ENCODE results near the gene HDAC9.

- TF ChIP-seq, protein P1, sequence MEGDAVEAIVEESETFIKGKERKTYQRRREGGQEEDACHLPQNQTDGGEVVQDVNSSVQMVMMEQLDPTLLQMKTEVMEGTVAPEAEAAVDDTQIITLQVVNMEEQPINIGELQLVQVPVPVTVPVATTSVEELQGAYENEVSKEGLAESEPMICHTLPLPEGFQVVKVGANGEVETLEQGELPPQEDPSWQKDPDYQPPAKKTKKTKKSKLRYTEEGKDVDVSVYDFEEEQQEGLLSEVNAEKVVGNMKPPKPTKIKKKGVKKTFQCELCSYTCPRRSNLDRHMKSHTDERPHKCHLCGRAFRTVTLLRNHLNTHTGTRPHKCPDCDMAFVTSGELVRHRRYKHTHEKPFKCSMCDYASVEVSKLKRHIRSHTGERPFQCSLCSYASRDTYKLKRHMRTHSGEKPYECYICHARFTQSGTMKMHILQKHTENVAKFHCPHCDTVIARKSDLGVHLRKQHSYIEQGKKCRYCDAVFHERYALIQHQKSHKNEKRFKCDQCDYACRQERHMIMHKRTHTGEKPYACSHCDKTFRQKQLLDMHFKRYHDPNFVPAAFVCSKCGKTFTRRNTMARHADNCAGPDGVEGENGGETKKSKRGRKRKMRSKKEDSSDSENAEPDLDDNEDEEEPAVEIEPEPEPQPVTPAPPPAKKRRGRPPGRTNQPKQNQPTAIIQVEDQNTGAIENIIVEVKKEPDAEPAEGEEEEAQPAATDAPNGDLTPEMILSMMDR (IDR thresholded peaks at IDR 0.05; ENCODE audit: insufficient read depth, low read depth, low read length) = no peak
- TF ChIP-seq EZH2 (IDR thresholded peaks at IDR 0.05; ENCODE audit: insufficient read depth, low read length) = no peak
Measured at GRCh38 chr7:18497800-18498199, 2.3 kb downstream of the HDAC9 start.

All from astrocyte (in vitro differentiated cells and primary cell).